ENCODE measurements around the gene SAE1.

SAE1 gene

DNA sequence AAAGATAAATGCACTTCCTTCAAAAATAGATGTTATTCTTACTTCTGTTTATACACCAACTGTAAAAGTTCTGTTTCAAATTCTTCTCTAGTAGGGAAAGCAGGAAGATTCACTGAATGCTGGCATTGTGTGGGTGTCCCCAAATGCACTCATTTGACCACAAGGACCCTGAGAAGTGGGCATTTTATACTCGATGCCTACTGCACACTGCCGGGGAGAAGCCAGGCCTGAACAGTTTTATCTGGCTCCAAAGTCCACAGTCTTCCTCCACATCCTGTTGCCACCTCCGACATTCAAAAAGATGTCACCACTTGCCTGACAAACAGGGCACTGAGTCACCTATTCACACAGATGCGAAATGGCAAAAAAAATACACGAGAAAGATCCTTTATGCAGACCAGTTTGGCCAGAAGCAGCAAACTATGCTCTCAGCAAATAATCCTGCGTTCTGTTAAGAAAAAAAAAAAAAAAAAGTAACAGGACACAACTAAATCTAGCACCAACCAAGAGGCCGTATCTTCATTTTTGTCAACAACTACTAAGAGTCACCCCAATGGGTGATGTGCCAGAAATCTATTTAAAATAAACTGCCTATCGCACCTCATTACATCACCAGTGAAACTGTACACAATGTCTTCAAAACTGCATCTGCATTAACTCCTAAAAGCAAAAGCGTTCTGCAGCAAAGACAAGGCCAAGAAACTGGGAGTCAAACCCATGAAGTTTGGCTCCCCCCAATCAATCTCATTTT is 23.3 kb upstream of the SAE1 start:
- no peak for DNase-seq

DNA sequence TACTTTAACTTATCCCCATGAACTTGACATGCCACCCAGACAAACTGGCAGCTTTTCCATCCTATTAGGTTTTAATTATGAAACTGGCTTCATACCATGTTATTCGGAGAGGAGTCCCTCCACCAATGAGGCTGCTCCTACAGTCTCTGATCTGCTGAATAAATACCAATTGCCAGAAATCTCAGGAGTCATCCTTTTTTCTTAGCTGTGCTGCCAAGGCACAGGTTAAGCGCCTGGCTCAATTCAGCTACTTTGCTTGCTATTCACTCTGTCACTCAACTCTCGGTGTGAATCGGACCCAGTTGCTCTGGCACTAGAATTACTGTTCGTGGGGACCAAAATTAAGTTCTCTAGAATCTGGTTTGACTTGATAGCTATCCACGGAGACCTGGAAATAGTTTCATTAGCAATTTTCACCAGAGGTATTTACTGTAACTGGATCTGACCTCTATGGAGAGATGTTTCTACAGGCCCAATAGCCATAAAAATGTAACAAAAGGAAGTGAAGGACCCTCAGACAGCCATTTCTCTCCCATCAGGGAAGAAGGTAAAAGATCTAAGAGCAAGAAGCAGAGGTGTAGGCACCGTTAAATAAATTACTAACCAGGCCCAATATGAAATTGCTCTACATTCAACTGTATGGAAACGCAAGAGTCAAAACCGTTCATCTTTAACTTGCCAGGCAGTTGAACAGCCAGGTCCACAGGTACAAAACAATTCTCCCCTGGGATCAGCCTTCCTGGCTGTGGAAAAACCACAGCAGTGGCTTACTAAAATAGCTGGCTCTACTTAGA is 22.5 kb upstream of the SAE1 start:
- no peak for DNase-seq

DNA sequence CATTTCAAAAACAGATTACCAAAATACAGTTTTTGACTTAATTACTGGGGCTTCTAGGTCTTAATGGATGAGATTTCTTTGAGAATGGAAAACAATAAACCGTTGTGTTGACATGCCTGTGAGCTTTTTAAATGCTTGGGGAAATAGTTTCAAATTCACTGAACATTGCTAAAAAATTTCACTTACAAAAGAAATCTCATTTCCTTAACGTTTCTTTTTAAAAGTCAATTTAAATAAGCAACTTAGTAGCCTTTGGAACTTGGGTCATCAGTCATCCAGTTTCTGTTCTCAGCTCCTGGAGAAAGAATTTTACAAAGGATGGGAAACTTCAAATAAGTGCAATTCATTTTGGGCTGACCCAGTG is 21.5 kb upstream of the SAE1 start:
- no peak for DNase-seq

DNA sequence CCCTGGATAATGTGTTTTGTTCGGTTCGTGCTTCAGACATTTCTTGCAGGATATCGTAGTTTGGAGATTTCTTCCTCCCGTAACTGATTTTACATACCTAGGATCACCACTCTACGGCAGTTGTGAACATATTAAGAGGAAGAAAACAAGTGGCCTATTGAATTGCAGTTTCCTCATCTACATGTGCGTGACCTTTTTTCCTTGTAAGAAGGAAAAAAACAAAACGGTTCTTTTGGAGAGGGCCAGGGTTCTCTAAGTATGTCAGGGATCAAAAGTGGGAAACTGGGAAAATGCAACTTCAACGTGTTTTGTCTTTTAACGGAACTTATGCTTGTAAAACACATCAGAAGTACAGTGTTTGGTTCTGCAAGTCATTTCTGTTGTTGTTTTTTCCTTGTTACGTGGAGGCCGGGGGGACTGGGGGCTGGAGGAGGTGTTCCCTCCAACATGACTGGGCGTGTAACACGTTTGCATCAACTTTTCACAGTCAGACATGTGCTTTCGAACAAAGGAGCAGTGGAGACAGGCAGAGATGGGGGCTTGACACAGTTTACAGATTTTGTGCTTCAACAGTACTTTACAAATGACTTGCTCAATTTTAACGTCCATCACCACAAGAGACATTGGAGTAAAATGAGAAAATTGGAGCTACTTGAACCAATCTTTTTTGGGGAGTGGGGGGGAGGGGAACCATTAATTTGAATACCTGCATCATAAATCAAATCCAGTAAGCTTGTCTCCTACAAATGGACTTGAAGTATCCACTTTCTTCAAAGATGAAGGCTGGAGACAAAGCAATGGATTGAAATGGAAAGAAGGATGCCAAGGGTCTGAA is 20.9 kb upstream of the SAE1 start:
- no peak for DNase-seq

DNA sequence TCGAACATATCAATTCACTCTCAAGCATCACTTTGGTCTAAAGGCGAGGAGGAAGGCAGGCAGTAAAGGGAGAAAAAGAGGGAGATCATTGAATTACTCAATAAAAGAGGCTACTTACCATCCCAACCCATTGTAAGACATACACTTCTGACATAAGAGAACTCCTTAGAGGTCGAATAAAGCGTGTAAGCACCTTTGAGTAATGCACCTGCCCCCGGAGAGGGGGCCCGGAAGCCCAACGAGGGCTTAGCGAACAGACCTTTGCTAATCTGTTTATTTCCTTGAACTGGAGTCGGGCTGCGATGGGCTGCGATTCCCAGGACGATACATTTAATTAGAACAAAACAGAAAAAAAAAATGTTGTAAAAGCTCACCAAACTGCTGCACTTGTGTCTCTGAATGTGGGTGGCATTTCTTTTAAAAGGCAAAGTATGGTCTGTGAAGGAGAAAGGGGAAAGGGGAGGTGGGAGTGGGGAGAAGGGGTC is 20.1 kb upstream of the SAE1 start:
- no peak for DNase-seq

DNA sequence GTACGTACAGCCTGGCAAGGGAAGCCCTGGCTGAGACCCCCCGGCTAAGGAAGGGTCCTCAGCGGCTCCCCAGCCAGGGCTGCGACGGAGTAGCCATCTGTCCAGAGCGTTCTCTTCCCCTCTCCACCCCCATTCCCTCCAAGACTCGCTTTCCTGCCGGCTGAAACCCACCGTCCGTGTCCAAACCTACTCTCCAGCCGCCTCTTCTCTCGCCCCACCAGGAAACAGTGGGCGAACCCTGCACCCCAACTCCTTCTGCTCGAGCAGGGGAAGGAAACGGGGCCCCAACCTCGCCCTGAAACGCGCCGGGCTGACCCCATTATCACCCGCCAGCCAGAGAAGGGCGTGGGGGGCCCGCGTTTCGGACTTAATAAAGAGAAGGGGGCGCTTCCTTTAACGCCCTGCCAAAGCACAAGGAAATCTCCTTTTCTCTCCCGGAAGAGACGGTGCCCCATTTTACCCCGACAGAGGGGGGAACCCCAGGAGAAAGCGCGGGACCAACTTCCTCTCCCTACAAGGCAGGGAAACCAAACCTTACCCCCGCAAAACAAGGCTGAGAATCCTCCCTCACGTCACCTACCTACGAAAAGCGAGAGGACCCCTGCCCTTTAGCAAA is 19.5 kb upstream of the SAE1 start:
- DNase-seq: no peak

DNA sequence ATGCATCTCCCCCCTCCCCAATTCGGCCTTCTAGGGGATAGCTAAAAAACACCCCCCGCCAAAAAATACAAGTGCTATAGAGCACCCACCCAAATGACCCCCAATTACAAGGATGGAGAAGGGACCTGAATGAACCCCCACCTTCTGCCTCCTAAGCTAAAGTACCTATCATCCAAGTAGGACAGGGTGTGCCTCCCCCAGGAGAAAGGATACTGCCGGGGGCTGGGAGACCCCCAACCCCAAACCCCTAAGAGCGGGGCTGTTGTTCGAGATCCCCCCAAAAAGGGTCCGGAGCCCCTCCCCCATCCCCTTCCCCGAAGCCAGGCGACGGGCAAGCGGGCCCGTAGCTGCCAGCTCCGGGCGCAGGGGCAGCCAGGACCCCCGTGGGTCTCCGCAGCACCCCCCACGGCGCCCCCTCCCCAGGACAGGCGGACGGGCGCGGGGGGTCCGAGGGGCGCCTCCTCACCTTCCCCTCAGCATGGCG is 18.9 kb upstream of the SAE1 start:
- DNase-seq: no peak

DNA sequence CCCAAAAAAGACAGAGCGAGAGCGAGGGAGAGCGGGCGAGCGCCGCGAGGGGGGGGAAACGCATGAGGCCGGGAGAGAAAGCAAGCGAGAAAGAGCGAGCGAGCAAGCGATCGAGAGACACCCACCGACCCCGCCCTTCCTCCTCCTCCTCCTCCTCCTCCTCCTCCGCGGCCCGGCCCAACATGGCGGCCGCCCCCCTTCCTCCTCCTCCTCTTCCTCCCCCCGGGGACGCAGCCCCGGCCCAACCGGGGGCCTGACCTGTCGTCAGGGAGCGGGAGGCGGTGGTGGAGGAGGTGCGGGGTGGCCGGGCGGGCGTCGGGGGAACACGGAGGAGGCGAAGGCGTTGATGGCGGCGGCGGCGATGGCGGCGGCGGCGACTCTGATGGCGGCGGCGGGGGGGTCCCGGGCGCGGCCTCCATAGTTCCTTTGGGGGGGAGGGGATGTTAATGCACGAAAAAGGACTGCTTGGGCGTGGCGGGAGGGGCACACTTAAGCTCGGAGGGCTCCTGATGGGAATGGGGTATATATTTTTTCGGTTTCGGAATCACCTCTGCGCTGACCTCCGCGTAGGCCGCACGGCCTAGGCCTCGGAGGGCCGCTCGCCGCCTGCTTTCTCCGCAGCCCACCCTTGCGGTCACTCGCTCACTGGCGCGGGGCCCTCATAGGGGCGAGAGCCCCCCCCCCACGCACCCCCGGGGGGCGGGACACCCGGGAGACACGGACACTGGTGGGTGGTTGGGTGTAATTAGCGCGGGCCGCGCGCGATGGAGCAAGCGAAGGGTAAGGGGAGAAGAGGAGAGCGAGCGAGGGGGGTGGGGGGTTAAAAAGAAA is 18.3 kb upstream of the SAE1 start:
- peak in 1 of 2 experiments; percentile 32 for DNase-seq

DNA sequence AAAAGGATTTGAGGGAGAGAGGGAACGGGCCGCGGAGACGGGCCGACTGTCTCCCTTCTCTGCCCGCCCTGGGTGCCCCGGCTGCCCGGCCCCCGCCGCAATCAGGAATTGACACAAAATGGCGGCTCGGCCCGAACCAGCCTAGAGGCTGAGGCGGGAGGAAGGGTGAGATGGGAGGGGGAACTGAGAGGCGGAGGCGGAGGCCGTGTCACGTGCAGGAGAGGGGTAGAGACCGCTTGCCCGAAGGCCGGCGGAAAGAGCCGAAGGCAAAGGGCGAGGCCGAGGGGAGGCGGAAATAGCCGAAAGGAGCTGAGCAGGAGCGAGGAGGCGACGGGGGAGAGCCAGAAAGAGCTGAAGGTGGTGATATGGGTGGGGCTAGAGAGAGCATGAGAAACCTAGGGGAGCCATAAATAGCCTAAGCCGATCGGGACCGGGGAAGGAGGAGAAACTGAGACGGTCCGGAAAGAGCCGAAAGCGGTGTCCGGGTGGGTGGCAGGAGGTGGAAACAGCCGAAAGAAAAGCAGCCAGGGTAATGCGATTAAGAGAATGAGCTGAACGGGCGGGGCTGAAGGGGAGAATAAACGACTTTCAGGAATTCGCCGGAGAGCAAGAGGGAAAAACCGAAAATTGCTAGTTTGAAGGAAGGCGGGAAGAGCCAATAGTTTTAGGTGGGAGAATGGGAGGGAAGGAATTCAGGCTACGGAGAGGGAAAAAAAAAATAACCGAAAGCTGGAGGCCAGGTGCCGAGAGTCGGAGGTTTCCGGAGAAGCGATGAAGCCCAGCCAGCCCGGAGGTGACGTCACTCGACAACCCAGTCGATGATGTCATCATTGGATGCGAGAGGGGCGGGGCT is 17.4 kb upstream of the SAE1 start, which contains the start of gene ZC3H4:
TSS of gene ZC3H4 (minus strand) at position 780 of the 853 bp plus-strand sequence. CDS start 1,192 bp downstream, outside the sequence.
- DNase-seq: peak; percentile 95 to 100

DNA sequence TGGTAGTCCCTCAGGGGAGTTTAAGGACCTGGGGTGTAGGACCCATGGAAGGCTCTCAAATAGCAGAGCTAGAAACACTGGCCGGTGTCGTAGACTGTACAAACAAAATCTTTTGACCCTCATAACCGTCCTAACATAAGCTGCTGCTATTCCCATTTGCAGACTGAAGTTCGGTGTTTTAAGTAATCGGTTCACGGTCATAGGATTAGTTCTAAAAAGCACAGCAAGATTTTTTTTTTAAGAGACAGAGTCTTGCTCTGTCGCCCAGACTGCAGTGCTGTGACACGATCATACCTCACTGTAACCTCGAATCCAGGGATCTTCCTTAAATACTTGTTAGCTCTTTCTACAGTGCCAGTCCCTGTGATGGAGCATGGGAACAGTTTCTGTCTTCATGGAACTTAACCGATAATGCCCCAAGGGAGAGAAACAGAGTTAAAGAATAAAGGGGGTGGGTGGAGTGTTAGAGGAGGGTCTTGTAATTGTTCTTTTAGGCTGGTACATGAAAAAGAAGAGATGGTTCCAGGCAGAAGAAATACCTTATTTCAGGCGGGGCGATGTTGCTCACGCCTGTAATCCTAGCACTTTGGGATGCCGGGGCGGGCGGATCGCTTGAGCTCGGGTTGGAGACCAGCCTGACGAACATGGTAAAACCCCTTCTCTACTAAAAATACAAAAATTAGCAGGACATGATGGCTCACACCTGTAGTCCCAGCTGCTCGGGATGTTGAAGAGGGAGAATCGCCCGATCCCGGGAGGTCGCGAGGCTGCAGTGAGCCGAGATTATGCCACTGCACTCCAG is 16.6 kb upstream of the SAE1 start:
- no peak for DNase-seq

DNA sequence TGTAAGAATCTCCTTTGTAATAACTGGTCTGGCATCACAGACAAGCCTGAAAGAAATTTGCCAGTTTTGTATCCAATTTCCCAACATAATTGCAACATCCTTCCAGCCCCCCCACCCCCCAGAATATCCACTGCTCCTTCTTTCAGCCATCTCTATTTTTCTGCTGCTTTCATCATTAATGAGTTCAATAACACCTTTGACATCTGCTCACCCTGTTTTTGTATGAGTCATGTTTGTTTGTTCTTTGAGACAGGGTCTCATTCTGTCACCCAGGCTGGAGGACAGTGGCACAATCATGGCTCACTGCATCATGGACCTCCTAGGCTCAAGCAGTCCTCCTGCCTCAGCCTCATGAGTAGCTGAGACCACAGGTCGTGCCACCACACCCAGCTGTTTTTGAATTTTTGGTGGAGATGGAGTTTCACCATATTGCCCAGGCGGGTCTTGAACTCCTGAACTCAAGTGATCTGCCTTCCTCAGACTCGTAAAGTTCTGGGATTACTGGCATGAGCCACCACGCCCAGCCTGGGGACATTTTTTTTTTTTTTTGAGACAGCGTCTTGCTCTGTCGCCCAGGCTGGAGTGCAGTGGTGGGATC is 10.1 kb upstream of the SAE1 start:
- DNase-seq: no peak

DNA sequence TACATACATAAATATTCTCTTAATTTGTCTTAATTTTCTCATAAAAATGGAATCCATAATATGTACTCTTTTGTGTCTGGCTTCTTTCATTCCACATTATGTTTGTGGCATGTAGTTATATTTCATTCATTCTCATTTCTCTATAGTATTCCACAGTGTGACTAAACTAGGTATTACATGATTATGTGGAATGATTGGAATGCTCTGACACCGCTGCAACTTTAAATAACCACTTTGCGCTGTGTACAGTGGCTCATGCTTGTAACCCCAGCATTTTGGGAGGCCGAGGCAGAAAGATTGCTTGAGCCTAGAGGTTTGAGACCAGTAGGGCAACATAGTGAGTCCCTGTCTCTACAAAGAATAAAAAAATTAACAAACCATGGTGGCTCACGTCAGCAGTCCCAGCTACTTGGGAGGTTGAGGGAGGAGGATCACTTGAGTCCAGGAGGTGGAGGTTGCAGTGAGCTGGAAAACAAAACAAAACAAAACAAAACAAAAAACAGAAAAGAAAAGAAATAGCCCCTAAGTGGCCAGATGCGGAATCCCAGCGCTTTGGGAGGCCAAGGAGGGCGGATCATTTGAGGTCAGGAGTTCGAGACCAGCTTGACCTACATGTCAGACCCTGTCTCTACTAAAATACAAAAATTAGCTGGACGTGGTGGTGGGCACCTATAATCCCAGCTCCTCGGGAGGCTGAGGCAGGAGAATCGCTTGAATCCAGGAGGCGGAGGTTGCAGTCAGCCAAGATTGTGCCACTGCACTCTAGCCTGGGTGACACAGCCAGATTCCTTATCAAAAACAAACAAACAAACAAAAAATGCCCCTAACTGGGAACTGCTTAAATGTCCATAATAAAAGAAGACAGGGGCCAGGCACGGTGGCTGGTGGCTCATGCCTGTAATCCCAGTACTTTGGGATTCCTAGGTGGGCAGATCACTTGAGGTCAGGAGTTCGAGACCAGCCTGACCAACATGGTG is 8.0 kb upstream of the SAE1 start:
- DNase-seq: no peak

DNA sequence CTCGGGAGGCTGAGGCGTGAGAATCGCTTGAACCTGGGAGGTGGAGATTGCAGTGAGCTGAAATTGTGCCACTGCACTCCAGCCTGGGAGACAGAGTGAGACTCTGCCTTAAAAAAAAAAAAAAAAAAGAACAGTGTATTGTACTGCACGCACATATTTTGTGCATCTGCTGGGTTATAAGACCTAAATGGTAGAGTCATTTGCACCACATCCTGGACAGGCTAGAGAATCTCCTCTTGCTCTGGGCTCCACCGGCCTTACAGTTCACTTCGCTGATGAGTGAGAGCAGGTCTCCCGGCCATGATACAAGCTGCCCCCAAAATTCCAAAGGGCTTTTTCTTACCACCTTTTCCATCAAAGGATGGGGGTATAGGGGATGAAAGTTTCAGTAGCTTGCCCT is 7.2 kb upstream of the SAE1 start:
- no peak for DNase-seq

DNA sequence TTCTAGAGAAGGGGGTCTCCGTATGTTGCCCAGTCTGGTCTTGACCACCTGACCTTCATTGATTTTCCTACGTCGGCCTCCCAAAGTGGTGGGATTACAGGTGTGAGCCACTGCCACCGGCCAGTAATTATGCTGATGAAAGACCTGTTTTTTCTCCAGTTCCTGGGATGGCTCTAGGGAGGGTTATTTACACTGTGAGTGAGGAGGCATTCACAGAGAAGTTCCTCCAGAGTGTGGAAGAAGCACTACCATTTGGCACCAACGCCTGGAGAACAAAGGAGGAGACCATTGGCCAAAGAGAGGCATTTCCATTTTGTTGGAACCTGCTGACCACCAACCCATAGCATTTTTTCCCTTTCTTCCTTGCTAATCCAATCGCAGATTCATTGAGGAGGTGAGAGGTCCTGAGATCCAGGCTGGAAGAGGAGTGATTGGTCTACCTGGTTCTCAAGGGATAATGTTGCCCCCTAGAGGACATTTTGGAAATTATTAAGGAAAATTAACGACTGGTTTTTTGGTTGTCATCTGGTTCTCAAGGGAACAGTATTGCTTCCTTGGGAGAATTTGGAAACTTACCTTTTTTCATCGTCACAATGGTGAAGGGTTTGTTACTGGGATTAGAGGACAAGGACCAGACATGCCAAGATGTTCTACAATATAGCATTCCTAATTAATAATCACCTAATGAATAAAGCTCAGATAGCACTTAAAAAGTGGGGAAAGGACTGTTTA is 5.5 kb upstream of the SAE1 start:
- DNase-seq: peak in 1 of 2 experiments; percentile 68

DNA sequence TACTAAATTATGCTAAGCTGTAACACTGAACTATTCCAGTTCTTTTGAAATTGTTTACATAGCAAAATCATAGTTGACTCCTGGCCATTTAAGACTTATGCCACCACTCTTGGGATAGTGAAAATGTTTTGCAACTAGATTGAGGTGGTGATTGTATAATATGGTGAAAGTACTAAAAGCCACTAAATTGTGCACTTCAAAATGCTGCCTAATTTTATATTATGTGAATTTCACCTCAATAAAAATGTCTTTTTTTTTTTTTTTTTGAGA is 5.0 kb upstream of the SAE1 start:
- DNase-seq: no peak

DNA sequence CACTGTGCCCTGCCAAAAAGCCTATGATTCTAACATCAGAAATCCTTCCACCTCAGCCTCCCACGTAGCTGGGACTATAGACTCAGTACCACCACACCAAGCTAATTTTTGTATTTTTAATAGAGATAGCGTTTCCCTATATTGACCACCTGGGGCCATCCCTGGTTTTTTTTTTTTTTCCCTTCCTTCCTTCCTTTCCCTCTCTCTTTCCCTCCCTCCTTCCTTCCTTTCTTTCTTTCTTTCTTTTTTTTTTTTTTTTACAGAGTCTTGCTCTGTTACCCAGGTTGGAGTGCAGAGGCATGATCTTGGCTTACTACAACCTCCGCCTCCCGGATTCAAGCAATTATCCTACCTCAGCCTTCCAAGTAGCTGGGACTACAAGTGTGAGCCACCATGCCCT is 1.1 kb upstream of the SAE1 start:
- no peak for DNase-seq

DNA sequence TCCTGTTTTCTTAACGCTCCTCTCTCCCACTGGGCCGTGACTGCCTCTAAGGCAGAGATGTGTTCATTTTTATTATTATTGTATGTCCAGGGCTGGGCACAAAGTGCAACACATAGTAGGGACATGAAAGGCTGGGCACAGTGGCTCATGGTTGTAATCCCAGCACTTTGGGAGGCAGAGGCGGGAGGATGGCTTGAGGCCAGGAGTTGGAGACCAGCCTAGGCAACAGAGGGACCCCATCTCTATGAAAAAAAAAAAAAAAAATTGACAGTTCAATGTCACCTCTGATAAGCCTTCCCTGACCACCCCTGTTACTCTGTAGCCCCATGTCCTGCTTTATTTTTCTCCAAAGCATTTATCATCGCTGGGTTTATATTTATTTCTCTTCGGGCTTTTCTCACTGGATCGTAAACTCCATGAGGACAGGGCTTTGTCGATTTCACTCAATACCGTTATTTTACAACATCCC is 481 bp upstream of the SAE1 start:
- DNase-seq: no peak

Measured in cerebellar nuclear complex (tissue), 1 donor.